Mesothelial cell of epicardium (in vitro differentiated cells): Measurements from ENCODE around the gene VCAM1. TPM values are rescaled to one million over a fixed set of nuclear protein-coding genes. Genes with fewer than 3 reads are reported as not detected.

ENCODE experiments used
- DNase-seq, 2 experiments: peaks; one replicate each; pipeline ENCODE4 v3.0.0; 2021; ENCODE audit warnings: low spot score in 2 of 2; ENCODE audit not compliant: unreplicated experiment in 2 of 2
- H3K27ac Mint-ChIP-seq: 2 replicates; pipeline ENCODE4 v1.8.0; 2021; ENCODE audit warnings: mixed read lengths
- H3K27me3 Mint-ChIP-seq: 2 replicates; pipeline ENCODE4 v1.8.0; 2021; ENCODE audit warnings: low read depth, mixed read lengths
- H3K36me3 Mint-ChIP-seq: 2 replicates; pipeline ENCODE4 v1.8.0; 2021; ENCODE audit warnings: mixed read lengths
- H3K4me1 Mint-ChIP-seq: 2 replicates; pipeline ENCODE4 v1.8.0; 2021; ENCODE audit warnings: mixed read lengths
- H3K4me3 Mint-ChIP-seq: 2 replicates; pipeline ENCODE4 v1.8.0; 2021; ENCODE audit warnings: mild to moderate bottlenecking, moderate library complexity, mixed read lengths
- H3K9me3 Mint-ChIP-seq: 2 replicates; pipeline ENCODE4 v1.8.0; 2021; ENCODE audit warnings: mixed read lengths
- total RNA-seq: library from RNA; stranded (reverse); gene quantifications from 3 replicates; pipeline ENCODE4 v1.2.1, GENCODE V29; 2021
- TF ChIP-seq, protein P1 (sequence below): fragments of 200-600 bp; sonication (generic); IDR thresholded peaks from one replicate; pipeline ENCODE4 v1.5.0; 2021; ENCODE audit warnings: antibody characterized with exemption; ENCODE audit not compliant: unreplicated experiment

The VCAM1 gene
- total RNA-seq, 1 donor from 2014 or later = 35.6 TPM

GRCh38 chr1:100724281-100724680 is 4.7 kb downstream of the VCAM1 start:
- H3K4me3 Mint-ChIP-seq = no peak overlapping the region
- peaks cover 4% of the 10 kb centered on the region for H3K9me3 Mint-ChIP-seq
- H3K27me3 Mint-ChIP-seq = peaks cover 19% of the 10 kb centered on the region
- DNase-seq = no peak
- H3K27ac Mint-ChIP-seq = no peak overlapping the region
- TF ChIP-seq, protein P1, sequence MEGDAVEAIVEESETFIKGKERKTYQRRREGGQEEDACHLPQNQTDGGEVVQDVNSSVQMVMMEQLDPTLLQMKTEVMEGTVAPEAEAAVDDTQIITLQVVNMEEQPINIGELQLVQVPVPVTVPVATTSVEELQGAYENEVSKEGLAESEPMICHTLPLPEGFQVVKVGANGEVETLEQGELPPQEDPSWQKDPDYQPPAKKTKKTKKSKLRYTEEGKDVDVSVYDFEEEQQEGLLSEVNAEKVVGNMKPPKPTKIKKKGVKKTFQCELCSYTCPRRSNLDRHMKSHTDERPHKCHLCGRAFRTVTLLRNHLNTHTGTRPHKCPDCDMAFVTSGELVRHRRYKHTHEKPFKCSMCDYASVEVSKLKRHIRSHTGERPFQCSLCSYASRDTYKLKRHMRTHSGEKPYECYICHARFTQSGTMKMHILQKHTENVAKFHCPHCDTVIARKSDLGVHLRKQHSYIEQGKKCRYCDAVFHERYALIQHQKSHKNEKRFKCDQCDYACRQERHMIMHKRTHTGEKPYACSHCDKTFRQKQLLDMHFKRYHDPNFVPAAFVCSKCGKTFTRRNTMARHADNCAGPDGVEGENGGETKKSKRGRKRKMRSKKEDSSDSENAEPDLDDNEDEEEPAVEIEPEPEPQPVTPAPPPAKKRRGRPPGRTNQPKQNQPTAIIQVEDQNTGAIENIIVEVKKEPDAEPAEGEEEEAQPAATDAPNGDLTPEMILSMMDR = no peak
- H3K36me3 Mint-ChIP-seq = peaks cover 9% of the 10 kb centered on the region
- peaks cover 10% of the 10 kb centered on the region for H3K4me1 Mint-ChIP-seq

- peaks cover 7% of the 10 kb centered on the region for H3K36me3 Mint-ChIP-seq
- no peak for DNase-seq
- H3K4me3 Mint-ChIP-seq = no peak overlapping the region
- TF ChIP-seq, protein P1 = no peak
- peaks cover 15% of the 10 kb centered on the region for H3K27me3 Mint-ChIP-seq
- H3K27ac Mint-ChIP-seq = no peak overlapping the region
- H3K9me3 Mint-ChIP-seq = peaks cover 4% of the 10 kb centered on the region
- H3K4me1 Mint-ChIP-seq = peaks cover 12% of the 10 kb centered on the region
Measured at GRCh38 chr1:100730130-100730529, 10.6 kb downstream of the VCAM1 start.

DNA sequence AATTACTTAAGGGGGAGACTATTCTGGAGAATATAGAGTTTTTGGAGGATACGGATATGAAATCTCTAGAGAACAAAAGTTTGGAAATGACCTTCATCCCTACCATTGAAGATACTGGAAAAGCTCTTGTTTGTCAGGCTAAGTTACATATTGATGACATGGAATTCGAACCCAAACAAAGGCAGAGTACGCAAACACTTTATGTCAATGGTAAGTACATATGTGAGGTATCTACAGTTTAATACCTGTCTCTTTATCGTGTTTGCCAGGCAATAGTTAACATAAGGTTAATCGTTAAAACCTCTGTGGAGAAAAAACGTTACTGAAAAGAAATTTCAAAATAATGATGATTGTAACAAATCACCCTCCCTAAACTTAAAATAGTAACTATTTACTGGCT is 11.8 kb downstream of the VCAM1 start:
- H3K27ac Mint-ChIP-seq = no peak overlapping the region
- H3K27me3 Mint-ChIP-seq = peaks cover 11% of the 10 kb centered on the region
- peaks cover 2% of the 10 kb centered on the region for H3K9me3 Mint-ChIP-seq
- peaks cover 1% of the 10 kb centered on the region for H3K36me3 Mint-ChIP-seq
- TF ChIP-seq, protein P1 = no peak
- DNase-seq = no peak
- H3K4me1 Mint-ChIP-seq = peaks cover 16% of the 10 kb centered on the region
- H3K4me3 Mint-ChIP-seq = no peak overlapping the region

DNA sequence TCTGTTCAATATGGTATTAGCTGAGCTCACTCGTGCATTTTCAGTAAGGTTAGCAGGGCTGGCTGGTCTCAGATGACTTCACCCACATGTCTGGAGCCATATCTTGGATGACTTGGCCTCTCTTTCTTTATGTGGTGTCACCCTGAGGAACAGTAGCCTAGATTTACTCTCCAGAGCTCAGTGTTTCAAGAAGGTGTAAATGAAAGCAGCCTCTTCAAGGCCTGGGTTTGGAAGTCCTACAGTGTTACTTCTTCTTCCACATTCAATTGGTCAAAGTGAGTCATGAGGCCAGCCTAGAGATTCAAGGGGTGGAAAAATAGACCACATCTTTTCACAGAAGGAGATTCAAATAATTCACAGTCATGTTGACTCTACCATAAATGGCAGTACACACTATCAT is 12.2 kb downstream of the VCAM1 start:
- no peak for DNase-seq
- Mint-ChIP-seq H3K9me3 (no peaks in the 10 kb centered on the region), H3K27ac (no peak overlapping the region), H3K4me1 (peaks cover 20% of the 10 kb centered on the region), H3K36me3 (no peaks in the 10 kb centered on the region), H3K27me3 (peaks cover 10% of the 10 kb centered on the region), H3K4me3 (no peak overlapping the region)
- TF ChIP-seq, protein P1 = no peak

- Mint-ChIP-seq H3K27ac (peak overlapping the region; percentile 27), H3K36me3 (no peaks in the 10 kb centered on the region), H3K9me3 (no peaks in the 10 kb centered on the region), H3K27me3 (peaks cover under 1% of the 10 kb centered on the region), H3K4me1 (peaks cover 20% of the 10 kb centered on the region), H3K4me3 (no peak overlapping the region)
- TF ChIP-seq, protein P1 = no peak
- no peak for DNase-seq
Measured at GRCh38 chr1:100734676-100735075, 15.1 kb downstream of the VCAM1 start.

DNA sequence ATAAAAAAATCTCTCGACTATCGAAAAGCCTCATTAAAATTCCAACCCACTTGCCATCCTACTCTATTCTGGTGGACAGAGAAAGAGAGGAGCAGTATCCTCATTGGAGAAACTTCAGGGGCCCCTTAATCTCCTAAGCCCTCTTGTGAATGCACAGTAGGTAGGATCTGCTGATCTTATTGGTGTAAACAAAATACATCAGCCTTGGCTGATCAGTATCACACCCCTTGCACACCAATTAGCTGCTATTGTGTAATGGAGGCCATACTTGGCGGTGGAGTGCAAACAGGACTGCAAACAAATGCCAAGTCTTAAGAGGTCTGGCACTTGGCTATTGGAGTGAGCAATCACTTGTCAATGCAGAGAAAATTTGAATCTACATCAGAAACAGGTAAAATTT is 15.7 kb downstream of the VCAM1 start:
- Mint-ChIP-seq H3K9me3 (no peaks in the 10 kb centered on the region), H3K27ac (peak overlapping the region; percentile 27), H3K27me3 (no peaks in the 10 kb centered on the region), H3K36me3 (no peaks in the 10 kb centered on the region), H3K4me1 (peaks cover 19% of the 10 kb centered on the region), H3K4me3 (no peak overlapping the region)
- no peak for DNase-seq
- TF ChIP-seq, protein P1 = no peak
